Measurements from ENCODE around the gene HOATZ.

The HOATZ gene

DNA sequence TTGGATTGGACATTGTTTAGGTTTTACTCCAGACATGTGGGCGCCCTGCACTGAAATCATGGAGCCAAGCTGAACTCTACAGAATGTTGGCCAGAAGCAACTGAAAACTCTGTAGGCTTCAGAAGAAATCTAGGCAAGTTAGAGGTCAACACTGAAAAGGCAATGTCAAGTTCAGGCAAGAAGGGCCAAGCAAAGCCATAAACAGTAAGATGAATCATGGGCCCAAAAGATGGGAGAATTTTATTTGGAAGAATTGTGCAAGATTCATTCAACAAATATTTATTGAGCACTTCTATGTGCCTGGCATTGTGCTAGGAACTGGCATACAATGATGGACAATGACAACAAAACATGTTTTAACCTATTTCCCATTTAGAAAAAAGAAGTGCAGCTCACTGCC lies 10.9 kb downstream of the HOATZ start:
- in situ Hi-C loops (cut with HindIII; ENCODE audit: low sequenced_read_pairs), result no loop called here
- H3K4me3 ChIP-seq (ENCODE audit: low read depth, low read length), result no peak overlapping the region
- DNase-seq (ENCODE audit: low read depth), result no peak
- TF ChIP-seq, protein P1, sequence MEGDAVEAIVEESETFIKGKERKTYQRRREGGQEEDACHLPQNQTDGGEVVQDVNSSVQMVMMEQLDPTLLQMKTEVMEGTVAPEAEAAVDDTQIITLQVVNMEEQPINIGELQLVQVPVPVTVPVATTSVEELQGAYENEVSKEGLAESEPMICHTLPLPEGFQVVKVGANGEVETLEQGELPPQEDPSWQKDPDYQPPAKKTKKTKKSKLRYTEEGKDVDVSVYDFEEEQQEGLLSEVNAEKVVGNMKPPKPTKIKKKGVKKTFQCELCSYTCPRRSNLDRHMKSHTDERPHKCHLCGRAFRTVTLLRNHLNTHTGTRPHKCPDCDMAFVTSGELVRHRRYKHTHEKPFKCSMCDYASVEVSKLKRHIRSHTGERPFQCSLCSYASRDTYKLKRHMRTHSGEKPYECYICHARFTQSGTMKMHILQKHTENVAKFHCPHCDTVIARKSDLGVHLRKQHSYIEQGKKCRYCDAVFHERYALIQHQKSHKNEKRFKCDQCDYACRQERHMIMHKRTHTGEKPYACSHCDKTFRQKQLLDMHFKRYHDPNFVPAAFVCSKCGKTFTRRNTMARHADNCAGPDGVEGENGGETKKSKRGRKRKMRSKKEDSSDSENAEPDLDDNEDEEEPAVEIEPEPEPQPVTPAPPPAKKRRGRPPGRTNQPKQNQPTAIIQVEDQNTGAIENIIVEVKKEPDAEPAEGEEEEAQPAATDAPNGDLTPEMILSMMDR (IDR thresholded peaks at IDR 0.05; ENCODE audit: low read depth, low read length, missing control alignments), result no peak

DNA sequence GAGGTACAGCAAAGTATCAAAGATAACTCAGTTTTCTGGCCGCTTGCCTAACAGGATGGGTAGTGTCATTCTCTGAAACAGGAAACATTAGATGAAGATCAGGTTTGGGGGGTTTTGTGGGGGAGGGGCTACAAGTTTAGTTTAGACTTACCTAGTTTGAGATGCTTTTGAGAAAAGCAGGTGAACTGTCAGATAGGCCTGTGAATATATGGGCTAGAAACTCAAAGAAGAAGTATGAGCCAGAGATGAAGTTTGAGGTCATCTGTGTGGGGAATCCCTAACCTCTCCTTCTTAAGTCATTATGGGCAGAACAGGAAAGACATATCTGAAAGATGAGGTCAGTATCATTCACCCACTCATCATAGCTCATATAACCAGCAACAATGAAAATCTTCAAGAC lies 11.9 kb downstream of the HOATZ start:
- TF ChIP-seq, protein P1 (IDR thresholded peaks at IDR 0.05; ENCODE audit: low read depth, low read length, missing control alignments), result no peak
- H3K4me3 ChIP-seq (ENCODE audit: low read depth, low read length), result no peak overlapping the region
- DNase-seq (ENCODE audit: low read depth), result no peak
- in situ Hi-C loops (cut with HindIII; ENCODE audit: low sequenced_read_pairs), result no loop called here

- no peak for DNase-seq (ENCODE audit: low read depth)
- in situ Hi-C loops (cut with HindIII; ENCODE audit: low sequenced_read_pairs), result no loop called here
- no peak overlapping the region for H3K4me3 ChIP-seq (ENCODE audit: low read depth, low read length)
- TF ChIP-seq, protein P1 (IDR thresholded peaks at IDR 0.05; ENCODE audit: low read depth, low read length, missing control alignments), result no peak
These were observed 12.7 kb downstream of the HOATZ start for GRCh38 chr11:111527279-111527678.

DNA sequence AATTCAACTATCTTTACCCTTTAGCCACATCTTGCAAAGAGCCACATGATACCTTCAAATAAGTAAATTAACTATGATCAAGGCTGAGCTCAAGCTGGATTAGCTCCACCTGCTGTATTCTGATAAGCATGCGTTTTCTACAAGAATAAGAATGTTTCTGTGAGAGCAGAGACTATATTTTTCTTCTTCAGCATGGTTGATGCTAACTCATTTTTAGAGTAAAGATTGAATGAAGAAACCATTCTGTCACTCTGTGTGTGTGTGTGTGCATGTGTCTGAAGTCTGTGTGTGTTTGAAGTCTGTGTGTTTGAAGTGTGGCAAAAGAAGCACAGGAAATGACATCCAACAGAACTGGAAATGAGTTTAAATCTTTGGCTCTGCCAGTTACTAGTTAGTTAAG lies 14.0 kb downstream of the HOATZ start:
- in situ Hi-C loops (cut with HindIII; ENCODE audit: low sequenced_read_pairs), result no loop called here
- TF ChIP-seq, protein P1 (IDR thresholded peaks at IDR 0.05; ENCODE audit: low read depth, low read length, missing control alignments), result peak; percentile 24
- no peak overlapping the region for H3K4me3 ChIP-seq (ENCODE audit: low read depth, low read length)
- DNase-seq (ENCODE audit: low read depth), result no peak

- TF ChIP-seq, protein P1 (IDR thresholded peaks at IDR 0.05; ENCODE audit: low read depth, low read length, missing control alignments), result no peak
- no peak overlapping the region for H3K4me3 ChIP-seq (ENCODE audit: low read depth, low read length)
- DNase-seq (ENCODE audit: low read depth), result no peak
- in situ Hi-C loops (cut with HindIII; ENCODE audit: low sequenced_read_pairs), result no loop called here
These were observed 15.5 kb downstream of the HOATZ start for GRCh38 chr11:111530091-111530490.

DNA sequence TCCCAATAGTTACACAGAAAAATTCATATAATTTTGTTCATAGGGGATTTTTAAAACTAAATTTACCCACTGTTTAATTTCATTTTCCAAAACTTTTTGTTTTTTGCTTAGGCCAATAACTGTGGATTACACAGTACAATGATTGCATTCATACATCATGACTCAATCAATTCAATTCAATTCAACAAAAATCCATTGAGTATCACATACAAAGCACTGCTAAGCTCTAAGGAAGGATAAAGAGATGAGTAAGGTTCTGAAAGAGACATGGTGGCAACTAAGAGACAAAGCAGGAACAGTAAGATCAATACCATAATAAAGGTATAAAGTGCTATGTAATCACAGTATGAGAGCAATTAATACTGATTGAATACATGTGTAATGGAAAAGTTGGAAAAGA lies 16.6 kb downstream of the HOATZ start:
- no peak overlapping the region for H3K4me3 ChIP-seq (ENCODE audit: low read depth, low read length)
- TF ChIP-seq, protein P1 (IDR thresholded peaks at IDR 0.05; ENCODE audit: low read depth, low read length, missing control alignments), result no peak
- in situ Hi-C loops (cut with HindIII; ENCODE audit: low sequenced_read_pairs), result no loop called here
- DNase-seq (ENCODE audit: low read depth), result no peak

Measured in astrocyte of the cerebellum (primary cell).